ENCODE data around the gene GNG10. TPM values are rescaled to one million over a fixed set of nuclear protein-coding genes. Genes with fewer than 3 reads are reported as not detected.
"Not testable (repeated sequence)": the region's sequence is repeated elsewhere in the genome, so short reads cannot be mapped to it uniquely, and the experiment has no call there.

Gene GNG10
- 24.4 and 26.2 TPM in 2 replicates for total RNA-seq (2021)
- percentile 48 among the genes with signal in this experiment for Bru-seq, nascent RNA
- BruChase-seq, experiment 1, labeled RNA remaining after a 2-hour chase = percentile 68 among the genes with signal in this experiment
- percentile 84 among the genes with signal in this experiment for BruChase-seq, experiment 2, labeled RNA remaining after a 6-hour chase
- long read RNA-seq, transcript GNG10-201 (3 exons, 1,491 nt) = major isoform, 47 of 49 reads
- long read RNA-seq, partial matches to known transcripts = 0 of 49 reads
- long read RNA-seq, other reads (novel, unspliced or antisense) = 2 of 49 reads

GRCh38 chr9:111661150-111661801 lies at the start of gene GNG10:
TSS of gene GNG10 (plus strand) at chr9:111661605. CDS start at chr9:111661635, 30 bp downstream.
- intact Hi-C loops (cut with micrococcal nuclease; ENCODE audit: unreplicated experiment) = no loop called here
- Histone ChIP-seq H3K36me3 (ENCODE audit: insufficient read depth, low read length, poor library complexity, severe bottlenecking) (no peaks in the 10 kb centered on the region), H3K4me3 (ENCODE audit: low read depth, low read length, poor library complexity, severe bottlenecking) (peak within 1 kb of the TSS; percentile 77), H3K9me3 (ENCODE audit: low read depth, low read length, poor library complexity, severe bottlenecking) (no peaks in the 10 kb centered on the region), H3K27me3 (replicated peaks; ENCODE audit: insufficient read depth, low read depth, low read length, poor library complexity) (no peaks in the 10 kb centered on the region), H3K27ac (ENCODE audit: low read depth, low read length, poor library complexity, severe bottlenecking) (peak within 1 kb of the TSS; percentile 70), H3K4me1 (ENCODE audit: insufficient read depth, low read length, poor library complexity, severe bottlenecking) (peaks cover 6% of the 10 kb centered on the region)
- no TSS peak for BruUV-seq (replicated peaks)
- ChIA-PET POLR2A (ENCODE audit: low non-redundant PET) (interaction anchor here (0.7 kb wide), 1 partner anchor 177 kb away, joined by 3 read pairs; the partner anchor contains the start of gene ECPAS), CTCF (no interaction called here)
- DNase-seq (ENCODE audit: low spot score) = peak; percentile 78
- no peak for TF ChIP-seq EZH2 (IDR thresholded peaks at IDR 0.05; ENCODE audit: borderline replicate concordance, low read depth, low read length, poor library complexity, severe bottlenecking)
- no peak for TF ChIP-seq CTCF (conservative IDR thresholded peaks at IDR 0.05; ENCODE audit: low read depth, low read length)

GRCh38 chr9:111613436-111614040 lies 47.9 kb upstream of the GNG10 start:
- Histone ChIP-seq H3K4me3 (ENCODE audit: low read depth, low read length, poor library complexity, severe bottlenecking) (no peak overlapping the region), H3K36me3 (ENCODE audit: insufficient read depth, low read length, poor library complexity, severe bottlenecking) (no peaks in the 10 kb centered on the region), H3K9me3 (ENCODE audit: low read depth, low read length, poor library complexity, severe bottlenecking) (no peaks in the 10 kb centered on the region), H3K27me3 (replicated peaks; ENCODE audit: insufficient read depth, low read depth, low read length, poor library complexity) (peaks cover 21% of the 10 kb centered on the region), H3K27ac (ENCODE audit: low read depth, low read length, poor library complexity, severe bottlenecking) (no peak overlapping the region), H3K4me1 (ENCODE audit: insufficient read depth, low read length, poor library complexity, severe bottlenecking) (no peaks in the 10 kb centered on the region)
- no TSS peak for BruUV-seq (replicated peaks)
- CTCF ChIA-PET = no interaction called here
- DNase-seq (ENCODE audit: low spot score) = no peak
- no peak for TF ChIP-seq EZH2 (IDR thresholded peaks at IDR 0.05; ENCODE audit: borderline replicate concordance, low read depth, low read length, poor library complexity, severe bottlenecking)
- no peak for TF ChIP-seq CTCF (conservative IDR thresholded peaks at IDR 0.05; ENCODE audit: low read depth, low read length)
- POLR2A ChIA-PET (ENCODE audit: low non-redundant PET) = no interaction called here
- intact Hi-C loops (cut with micrococcal nuclease; ENCODE audit: unreplicated experiment) = no loop called here

- no TSS peak for BruUV-seq (replicated peaks)
- CTCF ChIA-PET = no interaction called here
- peaks cover 12% of the 10 kb centered on the region for H3K27me3 ChIP-seq (replicated peaks; ENCODE audit: insufficient read depth, low read depth, low read length, poor library complexity)
- intact Hi-C loops (cut with micrococcal nuclease; ENCODE audit: unreplicated experiment) = no loop called here
- no peaks in the 10 kb centered on the region for H3K4me1 ChIP-seq (ENCODE audit: insufficient read depth, low read length, poor library complexity, severe bottlenecking)
- H3K36me3 ChIP-seq (ENCODE audit: insufficient read depth, low read length, poor library complexity, severe bottlenecking) = no peaks in the 10 kb centered on the region
- no peak overlapping the region for H3K4me3 ChIP-seq (ENCODE audit: low read depth, low read length, poor library complexity, severe bottlenecking)
- POLR2A ChIA-PET (ENCODE audit: low non-redundant PET) = no interaction called here
- no peak overlapping the region for H3K27ac ChIP-seq (ENCODE audit: low read depth, low read length, poor library complexity, severe bottlenecking)
- no peak for DNase-seq (ENCODE audit: low spot score)
- TF ChIP-seq CTCF (conservative IDR thresholded peaks at IDR 0.05; ENCODE audit: low read depth, low read length) (no peak), EZH2 (IDR thresholded peaks at IDR 0.05; ENCODE audit: borderline replicate concordance, low read depth, low read length, poor library complexity, severe bottlenecking) (no peak)
- no peaks in the 10 kb centered on the region for H3K9me3 ChIP-seq (ENCODE audit: low read depth, low read length, poor library complexity, severe bottlenecking)
Observed at GRCh38 chr9:111615928-111616327, 45.5 kb upstream of the GNG10 start.

GRCh38 chr9:111617349-111617748 lies 44.1 kb upstream of the GNG10 start:
- H3K4me3 ChIP-seq (ENCODE audit: low read depth, low read length, poor library complexity, severe bottlenecking); CTCF ChIA-PET; H3K36me3 ChIP-seq (ENCODE audit: insufficient read depth, low read length, poor library complexity, severe bottlenecking); intact Hi-C loops (cut with micrococcal nuclease; ENCODE audit: unreplicated experiment); H3K4me1 ChIP-seq (ENCODE audit: insufficient read depth, low read length, poor library complexity, severe bottlenecking); DNase-seq (ENCODE audit: low spot score); H3K9me3 ChIP-seq (ENCODE audit: low read depth, low read length, poor library complexity, severe bottlenecking); POLR2A ChIA-PET (ENCODE audit: low non-redundant PET); BruUV-seq (replicated peaks); H3K27ac ChIP-seq (ENCODE audit: low read depth, low read length, poor library complexity, severe bottlenecking): not testable (repeated sequence)
- H3K27me3 ChIP-seq (replicated peaks; ENCODE audit: insufficient read depth, low read depth, low read length, poor library complexity) = peaks cover 12% of the 10 kb centered on the region
